HG02981 (cell line): ENCODE results near the gene SAMD10.
"Not testable (repeated sequence)": the region's sequence is repeated elsewhere in the genome, so short reads cannot be mapped to it uniquely, and the experiment has no call there.

Experiments used
- ATAC-seq: cut with Tn5 transposase; IDR thresholded peaks from one replicate; pipeline ENCODE4 v1.9.1; 2021; ENCODE audit warnings: mild to moderate bottlenecking, moderate library complexity; ENCODE audit not compliant: unreplicated experiment

SAMD10 gene

DNA sequence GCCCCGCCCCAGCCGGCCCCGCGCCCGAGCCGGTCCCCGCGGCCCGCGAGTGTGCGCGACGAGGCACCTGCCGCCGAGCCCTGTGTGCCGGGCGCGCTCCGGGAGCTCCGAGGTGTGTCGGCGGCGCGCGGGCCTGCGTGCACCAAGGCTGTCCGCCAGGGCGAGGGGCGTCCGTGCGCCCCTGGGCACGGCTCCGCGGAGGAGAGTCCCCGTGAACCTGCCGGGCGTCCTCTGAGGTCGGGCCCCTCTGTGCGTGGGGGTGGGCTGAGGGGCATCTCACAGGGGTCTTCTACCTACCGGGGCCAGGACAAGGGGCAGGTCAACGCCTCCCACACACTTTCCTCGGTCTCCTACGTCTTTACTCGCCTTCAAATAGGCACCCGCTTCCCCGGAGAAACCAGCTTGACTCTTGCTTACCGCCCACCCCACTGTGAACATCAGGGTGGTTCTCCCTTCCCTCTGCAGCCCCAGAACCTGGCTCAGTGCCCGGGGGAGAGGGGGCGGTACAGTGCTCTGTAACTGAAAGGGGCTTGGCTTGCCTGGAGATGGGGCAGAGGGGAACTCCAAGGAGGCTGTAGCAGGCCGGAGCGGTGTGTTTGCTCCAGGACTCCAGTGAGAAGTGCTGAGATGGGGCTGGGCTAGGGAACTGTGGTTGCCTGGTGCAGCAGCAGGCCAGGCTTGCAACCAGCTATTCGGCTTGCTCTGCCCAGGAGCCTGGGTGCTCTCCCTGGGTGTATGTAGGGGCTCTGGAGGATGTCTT is at the start of gene SAMD10:
SAMD10 (minus strand) TSS at position 86 of the 760 bp plus-strand sequence. CDS start 175 bp downstream, outside the sequence.
- no peak for ATAC-seq

GRCh38 chr20:64027981-64028685 is 48.7 kb upstream of the SAMD10 start:
- no peak for ATAC-seq

DNA sequence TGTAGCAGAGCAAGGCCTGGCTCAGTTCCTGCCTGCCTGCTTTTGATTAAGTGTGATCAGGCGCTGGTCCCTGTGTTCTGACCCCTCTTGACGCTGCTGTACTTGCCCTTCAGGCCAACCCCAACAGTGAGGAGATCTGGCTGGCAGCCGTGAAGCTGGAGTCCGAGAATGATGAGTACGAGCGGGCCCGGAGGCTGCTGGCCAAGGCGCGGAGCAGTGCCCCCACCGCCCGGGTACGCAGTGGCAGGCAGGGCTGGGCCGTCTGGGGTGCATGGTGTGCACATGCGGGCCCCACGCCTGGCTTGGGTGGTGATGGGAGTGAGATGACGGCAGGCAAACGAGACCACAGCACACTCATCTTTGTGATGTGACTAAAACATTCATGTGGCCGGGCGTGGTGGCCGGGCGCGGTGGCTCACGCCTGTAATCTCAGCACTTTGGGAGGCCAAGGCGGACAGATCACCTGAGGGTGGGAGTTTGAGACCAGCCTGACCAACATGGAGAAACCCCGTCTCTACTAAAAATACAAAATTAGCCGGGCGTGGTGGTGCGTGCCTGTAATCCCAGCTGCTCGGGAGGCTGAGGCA is 46.5 kb upstream of the SAMD10 start:
- ATAC-seq = no peak

DNA sequence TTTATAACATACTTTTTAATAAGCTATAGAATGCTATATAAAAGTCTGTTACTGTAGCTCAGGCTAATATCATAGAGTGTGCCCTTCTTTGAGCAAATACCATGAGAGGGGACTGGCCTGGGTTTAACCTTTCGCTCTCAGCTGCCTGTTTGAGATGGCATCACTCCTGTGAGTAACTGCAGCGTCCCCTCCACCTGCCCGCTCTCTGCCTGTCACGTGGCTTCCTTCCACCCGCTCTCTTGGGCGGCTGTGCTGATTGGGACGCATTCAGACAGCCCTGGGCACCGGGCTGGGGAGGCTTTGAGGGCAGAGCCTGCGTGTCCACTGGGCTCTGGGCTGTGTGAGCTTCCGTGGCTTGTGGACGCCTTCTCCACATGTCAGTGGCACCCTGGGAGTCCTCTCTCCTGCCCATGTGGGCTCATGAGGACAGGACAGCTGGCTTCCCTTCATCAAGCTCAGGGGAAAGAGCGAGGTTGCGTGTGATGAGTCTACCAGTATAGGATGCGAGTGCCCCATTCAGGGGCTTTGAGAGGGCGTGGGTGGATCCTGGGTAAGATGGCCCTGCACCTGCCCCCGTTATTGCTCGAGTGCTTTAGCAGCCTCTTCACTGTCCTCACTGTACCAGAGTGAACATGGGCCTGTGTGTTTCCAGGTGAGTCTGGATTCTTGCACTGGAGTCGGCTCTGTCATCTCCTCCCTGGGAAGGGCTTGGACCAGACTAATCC is 45.8 kb upstream of the SAMD10 start:
- no peak for ATAC-seq

DNA sequence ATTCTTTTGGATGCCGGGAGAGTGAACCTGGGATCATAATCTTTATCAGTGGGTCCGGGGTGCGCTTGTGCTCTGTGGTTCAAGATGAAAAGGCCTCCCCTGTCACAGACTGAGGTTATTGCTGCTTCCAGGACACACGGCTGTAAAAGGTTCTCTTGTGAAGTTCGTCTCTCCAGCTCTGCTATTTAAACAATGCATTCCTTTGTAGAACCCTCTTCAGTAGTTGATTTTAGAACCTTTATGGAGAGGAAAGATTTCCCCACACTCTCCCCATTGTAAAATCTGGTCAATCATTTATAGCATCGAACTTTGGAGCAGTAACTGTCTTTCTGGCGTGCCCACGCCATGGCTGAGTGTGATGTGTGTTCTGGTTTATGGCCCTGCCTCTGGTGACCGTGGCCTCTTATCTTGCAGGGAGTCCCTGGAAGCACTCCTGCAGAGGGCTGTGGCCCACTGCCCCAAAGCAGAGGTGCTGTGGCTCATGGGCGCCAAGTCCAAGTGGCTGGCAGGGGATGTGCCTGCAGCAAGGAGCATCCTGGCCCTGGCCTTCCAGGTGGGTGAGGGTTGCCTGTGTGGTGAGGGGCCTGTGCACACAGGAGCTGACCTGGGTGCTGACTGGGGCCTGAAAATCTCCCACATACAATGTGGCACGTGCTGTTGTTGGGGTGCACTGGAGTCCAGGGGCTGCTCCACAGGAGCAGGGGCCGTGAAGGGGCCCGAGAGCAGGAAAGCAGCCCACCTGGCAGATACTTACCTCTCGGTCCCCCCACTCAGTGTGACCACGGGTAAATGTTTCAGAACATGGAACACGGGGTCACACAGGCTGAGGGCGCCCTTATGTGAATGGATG is 44.9 kb upstream of the SAMD10 start:
- ATAC-seq = no peak

GRCh38 chr20:64023361-64024140 is 44.1 kb upstream of the SAMD10 start:
- no peak for ATAC-seq

DNA sequence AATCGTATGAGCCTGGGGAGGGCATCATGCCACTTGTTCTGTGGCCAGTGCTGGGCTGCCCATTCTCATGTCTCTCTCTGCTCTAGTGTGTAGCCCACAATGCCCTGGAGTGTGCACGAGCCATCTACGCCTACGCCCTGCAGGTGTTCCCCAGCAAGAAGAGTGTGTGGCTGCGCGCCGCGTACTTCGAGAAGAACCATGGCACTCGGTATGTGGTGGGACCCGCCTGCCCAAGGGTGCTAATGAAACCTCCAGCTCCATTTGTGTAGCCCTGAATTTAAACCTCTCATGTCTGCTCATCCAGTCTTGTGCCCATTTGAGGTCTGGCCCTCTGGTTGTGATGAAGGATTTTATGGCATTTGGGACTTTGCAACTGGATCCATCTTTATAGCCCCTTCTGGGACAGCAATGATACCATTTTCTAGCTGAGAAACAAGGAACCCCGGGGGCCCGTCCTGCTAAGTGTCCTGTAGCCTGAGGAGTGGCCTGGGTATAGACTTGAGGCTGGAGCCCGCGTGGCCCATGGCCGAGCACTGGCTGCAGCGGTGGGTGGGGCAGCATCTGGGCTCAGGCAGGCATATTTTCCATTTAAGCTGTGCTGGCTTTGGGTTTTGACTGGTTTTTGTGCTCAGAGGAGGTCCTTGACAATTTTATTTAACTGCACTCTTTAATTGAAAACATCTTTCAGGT is 43.4 kb upstream of the SAMD10 start:
- ATAC-seq = no peak

DNA sequence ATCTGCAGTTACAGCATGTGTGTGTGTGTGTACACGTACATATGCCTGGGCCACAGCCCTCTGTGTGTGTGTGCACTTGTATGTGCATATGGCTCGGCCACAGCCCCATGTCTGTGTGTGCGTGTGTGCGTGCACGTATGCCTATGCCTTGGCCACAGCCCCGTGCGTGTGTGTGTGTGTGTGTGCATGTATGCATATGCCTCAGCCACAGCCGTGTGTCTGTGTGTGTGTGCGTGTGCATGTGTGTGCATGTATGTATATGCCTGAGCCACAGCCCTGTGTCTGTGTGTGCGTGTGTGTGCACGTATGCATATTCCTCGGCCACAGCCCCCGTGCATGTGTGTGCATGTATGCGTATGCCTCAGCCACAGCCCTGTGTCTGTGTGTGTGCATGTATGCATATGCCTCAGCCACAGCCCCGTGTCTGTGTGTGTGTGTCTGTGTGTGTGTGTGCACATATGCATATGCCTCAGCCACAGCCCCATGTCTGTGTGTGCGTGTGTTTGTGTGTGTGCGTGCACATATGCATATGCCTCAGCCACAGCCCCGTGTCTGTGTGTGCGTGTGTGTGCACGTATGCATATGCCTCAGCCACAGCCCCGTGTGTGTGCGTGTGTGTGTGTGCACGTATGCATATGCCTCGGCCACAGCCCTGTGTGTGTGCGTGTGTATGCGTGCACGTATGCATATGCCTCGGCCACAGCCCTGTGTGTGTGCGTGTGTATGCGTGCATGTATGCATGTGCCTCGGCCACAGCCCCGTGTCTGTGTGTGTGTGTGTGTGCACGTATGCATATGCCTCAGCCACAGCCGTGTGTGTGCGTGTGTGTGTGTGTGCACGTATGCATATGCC is 41.9 kb upstream of the SAMD10 start:
- ATAC-seq = no peak

DNA sequence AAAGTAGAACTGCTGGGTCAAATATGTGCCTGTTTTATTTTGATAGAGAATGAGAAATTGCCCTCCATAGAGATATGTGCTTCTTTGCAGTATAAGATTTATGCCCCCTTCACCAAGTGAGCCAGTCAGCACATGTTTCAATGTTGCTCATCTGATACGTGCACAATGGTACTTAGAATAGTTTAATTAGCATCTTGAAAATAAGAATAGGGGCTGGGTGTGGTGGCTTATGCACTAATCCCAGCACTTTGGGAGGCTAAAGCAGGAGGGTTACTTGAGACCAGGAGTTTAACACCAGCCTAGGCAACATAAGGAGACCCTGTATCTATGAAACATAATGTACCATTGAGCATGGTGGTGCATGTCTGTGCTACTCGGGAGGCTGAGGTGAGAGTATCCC is 36.2 kb upstream of the SAMD10 start:
- ATAC-seq = no peak

DNA sequence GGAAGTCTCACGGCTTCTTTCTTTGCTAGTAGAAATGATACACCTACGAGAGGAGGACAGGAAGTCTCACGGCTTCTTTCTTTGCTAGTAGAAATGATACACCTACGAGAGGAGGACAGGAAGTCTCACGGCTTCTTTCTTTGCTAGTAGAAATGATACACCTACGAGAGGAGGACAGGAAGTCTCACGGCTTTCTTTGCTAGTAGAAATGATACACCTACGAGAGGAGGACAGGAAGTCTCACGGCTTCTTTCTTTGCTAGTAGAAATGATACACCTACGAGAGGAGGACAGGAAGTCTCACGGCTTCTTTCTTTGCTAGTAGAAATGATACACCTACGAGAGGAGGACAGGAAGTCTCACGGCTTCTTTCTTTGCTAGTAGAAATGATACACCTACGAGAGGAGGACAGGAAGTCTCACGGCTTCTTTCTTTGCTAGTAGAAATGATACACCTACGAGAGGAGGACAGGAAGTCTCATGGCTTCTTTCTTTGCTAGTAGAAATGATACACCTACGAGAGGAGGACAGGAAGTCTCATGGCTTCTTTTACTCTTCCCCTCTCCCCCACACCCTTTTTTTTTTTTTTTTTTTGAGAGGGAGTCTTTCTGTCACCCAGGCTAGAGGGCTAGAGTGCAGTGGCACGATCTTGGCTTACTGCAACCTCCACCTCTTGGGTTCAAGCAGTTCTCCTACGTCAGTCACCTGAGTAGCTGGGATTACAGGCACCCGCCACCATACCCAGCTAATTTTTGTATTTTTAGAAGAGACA is 33.1 kb upstream of the SAMD10 start:
- ATAC-seq = not testable (repeated sequence)

DNA sequence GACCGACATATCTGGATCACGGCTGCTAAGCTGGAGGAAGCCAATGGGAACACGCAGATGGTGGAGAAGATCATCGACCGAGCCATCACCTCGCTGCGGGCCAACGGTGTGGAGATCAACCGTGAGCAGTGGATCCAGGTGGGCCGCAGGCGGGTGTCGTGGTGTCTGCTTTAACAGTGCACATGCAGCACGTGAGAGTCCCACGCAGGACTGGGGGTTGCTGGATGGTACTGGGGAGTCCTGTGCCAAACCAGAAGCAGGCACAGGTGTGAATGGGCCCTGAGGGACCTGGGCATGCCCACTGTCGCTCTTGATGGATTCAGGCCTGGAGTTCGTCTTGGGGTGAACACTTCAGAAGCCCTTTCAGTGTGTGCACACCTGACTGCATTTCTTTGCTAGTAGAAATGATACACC is 31.9 kb upstream of the SAMD10 start:
- no peak for ATAC-seq

DNA sequence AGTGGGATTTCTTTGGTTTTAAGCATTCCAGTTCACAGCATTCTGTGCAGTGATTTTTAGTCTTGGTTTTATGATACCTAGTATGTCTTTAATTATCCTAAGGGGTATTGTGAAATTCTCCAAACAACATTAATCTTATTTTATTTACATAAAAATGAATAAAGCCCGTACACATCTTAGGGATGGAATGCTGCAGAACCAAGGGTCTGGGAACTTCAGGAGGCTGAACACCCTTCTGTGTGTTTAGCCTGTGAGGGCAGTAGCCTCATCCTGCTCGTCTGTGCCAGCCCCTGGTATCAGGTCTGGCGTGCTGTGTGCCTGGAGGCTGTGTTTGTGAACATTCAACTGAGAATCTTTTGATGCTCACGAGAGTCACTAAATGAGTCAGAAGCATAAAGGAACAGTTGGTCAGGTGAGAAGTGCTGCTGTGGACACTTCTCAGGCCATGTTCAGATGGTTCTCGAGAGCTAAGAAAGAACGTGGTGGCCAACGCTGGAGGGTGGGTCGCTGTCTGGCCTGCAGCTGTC is 31.3 kb upstream of the SAMD10 start:
- no peak for ATAC-seq

- no peak for ATAC-seq
These were observed 30.5 kb upstream of the SAMD10 start for GRCh38 chr20:64009811-64010387.

DNA sequence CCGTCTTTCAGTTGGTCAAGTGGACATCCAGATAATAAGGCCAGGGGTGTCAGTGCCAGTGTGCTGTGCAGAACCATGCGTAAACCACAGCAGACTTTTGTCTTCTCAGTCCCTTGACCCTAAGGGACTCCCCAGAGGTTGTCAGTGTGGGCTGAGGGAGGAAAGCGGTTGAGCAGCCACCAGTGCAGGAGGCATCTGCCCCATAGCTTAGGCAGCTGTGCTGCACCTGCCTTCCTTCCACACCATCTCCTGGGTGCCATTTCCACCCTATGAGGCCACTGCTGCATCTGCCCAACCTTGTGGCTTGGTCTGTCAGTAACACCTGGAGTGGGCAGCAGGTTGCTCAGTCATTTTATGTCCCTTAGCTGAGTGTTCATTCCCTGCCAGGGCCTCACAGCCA is 27.5 kb upstream of the SAMD10 start:
- ATAC-seq = no peak

- no peak for ATAC-seq
These were observed 27.0 kb upstream of the SAMD10 start for GRCh38 chr20:64006490-64006889.

- ATAC-seq = no peak
These were observed 26.0 kb upstream of the SAMD10 start for GRCh38 chr20:64005394-64005793.
